ENCODE results near the gene SPCS3.

DNA sequence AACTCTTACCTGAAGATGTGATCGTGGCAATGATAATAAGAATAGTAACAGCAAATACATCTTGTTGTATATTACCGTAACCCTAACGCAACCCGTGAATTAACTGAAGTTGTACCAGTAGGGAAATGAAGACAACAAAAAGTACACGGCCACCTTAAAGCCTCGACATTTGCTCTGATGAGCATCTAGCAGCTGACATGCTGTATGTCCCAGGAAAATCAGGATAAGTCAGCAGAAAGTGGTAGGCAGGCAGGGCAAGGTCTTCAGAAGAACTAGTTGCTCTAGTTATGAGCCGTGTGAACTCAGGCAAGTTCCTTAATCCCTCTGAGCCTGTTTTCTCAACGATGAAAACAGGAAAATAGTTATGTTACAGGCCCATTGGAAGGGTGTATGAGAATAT, 43.1 kb upstream of the SPCS3 start:
- TF ChIP-seq CTCF (IDR thresholded peaks at IDR 0.05; ENCODE audit: insufficient read depth, low read depth, low read length): no peak
- no peak for TF ChIP-seq EZH2 (IDR thresholded peaks at IDR 0.05; ENCODE audit: insufficient read depth, low read length)
